PFSK-1 (cell line): ENCODE results near the gene ADARB1.

Experiments used
- FOXP2 ChIP-seq: optimal IDR thresholded peaks from 2 replicates; pipeline ENCODE3; 2011; ENCODE audit warnings: borderline replicate concordance, control low read depth, inconsistent platforms; ENCODE audit not compliant: insufficient read depth; ENCODE audit errors: extremely low read length, extremely low read depth
- POLR2AphosphoS5 ChIP-seq: IDR thresholded peaks from 2 replicates; pipeline ENCODE4 v1.6.1; 2012; ENCODE audit warnings: low read depth, mild to moderate bottlenecking, control low read depth, low read length, moderate library complexity
- SIN3A ChIP-seq: IDR thresholded peaks from 2 replicates; pipeline ENCODE4 v1.6.1; 2012; ENCODE audit warnings: mild to moderate bottlenecking, low read length, moderate library complexity, borderline replicate concordance; ENCODE audit not compliant: insufficient read depth
- TAF1 ChIP-seq: IDR thresholded peaks from 2 replicates; pipeline ENCODE4 v1.6.1; 2012; ENCODE audit warnings: low read length, control low read depth, borderline replicate concordance; ENCODE audit not compliant: insufficient read depth
- TF ChIP-seq, protein P1 (sequence below), 2 experiments: IDR thresholded peaks; 2 replicates each; pipeline versions ENCODE4 v1.6.1 to v1.8.0; 2011 to 2012; ENCODE audit warnings: low read depth in 2 of 2, low read length in 2 of 2, control low read depth in 1 of 2, inconsistent platforms in 1 of 2, mild to moderate bottlenecking in 1 of 2, moderate library complexity in 1 of 2; ENCODE audit not compliant: insufficient read depth in 1 of 2

DNA sequence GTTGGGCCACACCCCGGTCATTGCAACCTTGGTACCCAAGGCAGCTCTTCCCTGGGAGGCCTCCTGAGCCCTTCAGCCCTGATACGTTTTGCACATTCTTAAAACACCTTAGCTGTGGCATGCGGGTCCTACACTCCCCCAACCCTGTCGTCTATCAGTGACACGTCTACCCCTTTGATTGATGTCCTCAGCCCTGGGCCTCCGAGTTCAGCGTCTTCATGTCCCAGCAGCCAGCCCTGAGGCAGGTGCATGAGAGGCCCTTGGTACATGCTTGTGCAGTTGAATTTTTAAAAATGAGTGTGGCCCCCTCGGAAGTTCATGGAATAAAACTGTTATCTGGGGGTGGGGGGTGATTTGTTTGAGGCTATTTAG is 38.9 kb upstream of the ADARB1 start:
- no peak for TF ChIP-seq TAF1
- TF ChIP-seq POLR2AphosphoS5, result no peak
- no peak for TF ChIP-seq SIN3A
- TF ChIP-seq, protein P1, sequence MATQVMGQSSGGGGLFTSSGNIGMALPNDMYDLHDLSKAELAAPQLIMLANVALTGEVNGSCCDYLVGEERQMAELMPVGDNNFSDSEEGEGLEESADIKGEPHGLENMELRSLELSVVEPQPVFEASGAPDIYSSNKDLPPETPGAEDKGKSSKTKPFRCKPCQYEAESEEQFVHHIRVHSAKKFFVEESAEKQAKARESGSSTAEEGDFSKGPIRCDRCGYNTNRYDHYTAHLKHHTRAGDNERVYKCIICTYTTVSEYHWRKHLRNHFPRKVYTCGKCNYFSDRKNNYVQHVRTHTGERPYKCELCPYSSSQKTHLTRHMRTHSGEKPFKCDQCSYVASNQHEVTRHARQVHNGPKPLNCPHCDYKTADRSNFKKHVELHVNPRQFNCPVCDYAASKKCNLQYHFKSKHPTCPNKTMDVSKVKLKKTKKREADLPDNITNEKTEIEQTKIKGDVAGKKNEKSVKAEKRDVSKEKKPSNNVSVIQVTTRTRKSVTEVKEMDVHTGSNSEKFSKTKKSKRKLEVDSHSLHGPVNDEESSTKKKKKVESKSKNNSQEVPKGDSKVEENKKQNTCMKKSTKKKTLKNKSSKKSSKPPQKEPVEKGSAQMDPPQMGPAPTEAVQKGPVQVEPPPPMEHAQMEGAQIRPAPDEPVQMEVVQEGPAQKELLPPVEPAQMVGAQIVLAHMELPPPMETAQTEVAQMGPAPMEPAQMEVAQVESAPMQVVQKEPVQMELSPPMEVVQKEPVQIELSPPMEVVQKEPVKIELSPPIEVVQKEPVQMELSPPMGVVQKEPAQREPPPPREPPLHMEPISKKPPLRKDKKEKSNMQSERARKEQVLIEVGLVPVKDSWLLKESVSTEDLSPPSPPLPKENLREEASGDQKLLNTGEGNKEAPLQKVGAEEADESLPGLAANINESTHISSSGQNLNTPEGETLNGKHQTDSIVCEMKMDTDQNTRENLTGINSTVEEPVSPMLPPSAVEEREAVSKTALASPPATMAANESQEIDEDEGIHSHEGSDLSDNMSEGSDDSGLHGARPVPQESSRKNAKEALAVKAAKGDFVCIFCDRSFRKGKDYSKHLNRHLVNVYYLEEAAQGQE (IDR thresholded peaks at IDR 0.05; ENCODE audit: insufficient read depth in 1 of 2, low read depth in 2 of 2, low read length in 2 of 2), result no peak
- TF ChIP-seq FOXP2, result no peak
